RWPE1 (cell line): ENCODE measurements around the gene KLHDC7B.

ENCODE experiments used
- CTCF ChIA-PET: fragments of 350-600 bp; sonication (Branson Sonifier 250); formaldehyde crosslinking; extraction: SDS; loops from one replicate; lab custom pipeline; 2021; lab: Yijun Ruan, JAX
- POLR2A ChIA-PET: fragments of 400-600 bp; formaldehyde crosslinking; extraction: SDS; loops from one replicate; lab custom pipeline; 2020; ENCODE audit warnings: antibody characterized with exemption; ENCODE audit not compliant: low non-redundant PET; lab: Yijun Ruan, JAX
- DNase-seq: peaks from one replicate; pipeline ENCODE4 v3.0.0; 2012; ENCODE audit warnings: low spot score
- H3K27ac ChIP-seq: fragments of 450-650 bp; 2 replicates; pipeline ENCODE4 v1.5.1; 2017
- TF ChIP-seq, protein P1 (sequence below): fragments of 450-650 bp; conservative IDR thresholded peaks from 2 replicates; pipeline ENCODE4 v1.5.1; 2017; ENCODE audit warnings: low read depth, mild to moderate bottlenecking

KLHDC7B gene

DNA sequence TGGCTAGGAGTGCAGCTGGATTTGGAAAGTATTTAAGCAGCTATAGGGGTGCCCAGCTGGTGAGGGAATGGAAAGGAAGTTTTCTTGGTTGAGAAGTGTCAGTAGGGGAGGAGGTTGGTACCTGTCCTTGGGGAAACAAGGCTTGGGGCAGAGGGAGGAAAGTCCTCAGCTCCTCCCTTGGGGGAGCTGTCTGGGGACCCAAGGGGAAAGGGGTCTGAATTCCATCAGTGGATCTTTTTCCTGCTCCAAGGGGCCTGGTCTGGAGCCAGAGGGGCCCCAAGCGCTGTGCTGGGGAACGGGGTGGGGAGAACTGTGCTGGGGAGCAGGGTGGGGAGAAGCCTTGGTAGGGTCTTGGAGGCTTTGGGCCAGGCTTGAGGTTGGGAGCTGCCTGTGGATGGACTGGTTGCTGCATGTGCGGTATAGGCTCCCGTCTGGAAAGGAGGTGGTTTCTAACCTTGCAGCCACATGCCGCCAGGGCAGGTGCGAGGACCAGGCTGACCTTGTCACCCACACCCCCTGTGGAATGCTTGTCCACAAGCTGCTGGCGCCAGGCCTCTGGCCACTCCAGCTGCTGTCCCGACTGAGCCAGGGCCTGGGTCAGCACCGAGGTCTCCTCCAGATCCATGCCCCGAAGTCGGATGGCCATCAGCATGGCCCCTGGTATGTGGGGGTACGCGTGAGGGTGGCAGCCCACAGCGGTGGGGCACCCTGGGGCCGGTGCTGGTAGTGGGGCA lies 16.9 kb upstream of the KLHDC7B start:
- TF ChIP-seq, protein P1, sequence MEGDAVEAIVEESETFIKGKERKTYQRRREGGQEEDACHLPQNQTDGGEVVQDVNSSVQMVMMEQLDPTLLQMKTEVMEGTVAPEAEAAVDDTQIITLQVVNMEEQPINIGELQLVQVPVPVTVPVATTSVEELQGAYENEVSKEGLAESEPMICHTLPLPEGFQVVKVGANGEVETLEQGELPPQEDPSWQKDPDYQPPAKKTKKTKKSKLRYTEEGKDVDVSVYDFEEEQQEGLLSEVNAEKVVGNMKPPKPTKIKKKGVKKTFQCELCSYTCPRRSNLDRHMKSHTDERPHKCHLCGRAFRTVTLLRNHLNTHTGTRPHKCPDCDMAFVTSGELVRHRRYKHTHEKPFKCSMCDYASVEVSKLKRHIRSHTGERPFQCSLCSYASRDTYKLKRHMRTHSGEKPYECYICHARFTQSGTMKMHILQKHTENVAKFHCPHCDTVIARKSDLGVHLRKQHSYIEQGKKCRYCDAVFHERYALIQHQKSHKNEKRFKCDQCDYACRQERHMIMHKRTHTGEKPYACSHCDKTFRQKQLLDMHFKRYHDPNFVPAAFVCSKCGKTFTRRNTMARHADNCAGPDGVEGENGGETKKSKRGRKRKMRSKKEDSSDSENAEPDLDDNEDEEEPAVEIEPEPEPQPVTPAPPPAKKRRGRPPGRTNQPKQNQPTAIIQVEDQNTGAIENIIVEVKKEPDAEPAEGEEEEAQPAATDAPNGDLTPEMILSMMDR: no peak
- POLR2A ChIA-PET: interaction anchor here (0.9 kb wide), 1 partner anchor 34 kb away, joined by 3 read pairs; the partner anchor contains the start of gene SYCE3
- H3K27ac ChIP-seq: peak overlapping the region; percentile 97
- DNase-seq: no peak
- CTCF ChIA-PET: interaction anchor here (0.7 kb wide), 1 partner anchor 34 kb away, joined by 4 read pairs; the partner anchor contains the start of gene SYCE3

- POLR2A ChIA-PET: interaction anchor here (0.9 to 1.0 kb wide), 2 partner anchors 33 to 53 kb away, joined by 3 to 4 read pairs; partner anchors contain the start of genes CHKB and SYCE3
- CTCF ChIA-PET: interaction anchor here (0.7 to 0.9 kb wide), 2 partner anchors 10 to 33 kb away, joined by 4 read pairs; partner anchors contain the start of gene SYCE3
- H3K27ac ChIP-seq: peak overlapping the region; percentile 97
- DNase-seq: no peak
- TF ChIP-seq, protein P1: no peak
These were observed 16.2 kb upstream of the KLHDC7B start for GRCh38 chr22:50529416-50529896.

GRCh38 chr22:50529897-50530579 lies 15.7 kb upstream of the KLHDC7B start, which contains the start of gene TYMP:
TSS of gene TYMP (minus strand) at chr22:50530012. CDS start at chr22:50529709, 303 bp downstream.
- TF ChIP-seq, protein P1: no peak
- DNase-seq: no peak
- ChIA-PET CTCF (interaction anchor here (0.9 kb wide), 1 partner anchor 10 kb away, joined by 4 read pairs; no protein-coding TSS in a partner anchor), POLR2A (interaction anchor here (0.9 to 1.0 kb wide), 2 partner anchors 33 to 53 kb away, joined by 3 to 4 read pairs; partner anchors contain the start of genes CHKB and SYCE3)
- H3K27ac ChIP-seq: peak within 1 kb of the TSS; percentile 97

DNA sequence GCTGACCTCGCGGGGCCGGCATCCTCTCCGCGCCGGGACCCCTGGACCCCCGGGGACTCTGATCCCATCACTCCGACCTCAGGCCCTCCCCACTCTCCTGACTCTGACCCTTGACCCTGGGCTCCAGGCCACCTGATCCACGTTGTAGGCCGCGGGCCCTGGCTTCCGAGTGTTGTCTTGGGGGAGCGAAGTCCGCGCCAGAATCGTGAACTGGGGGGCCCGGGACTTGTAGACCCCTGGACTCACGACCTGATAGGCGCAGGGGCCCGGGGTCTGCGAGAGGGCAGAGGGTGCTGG lies 15.2 kb upstream of the KLHDC7B start:
- peak overlapping the region; percentile 97 for H3K27ac ChIP-seq
- POLR2A ChIA-PET: interaction anchor here (0.6 kb wide), 1 partner anchor 32 kb away, joined by 3 read pairs; the partner anchor contains the start of gene SYCE3
- no peak for DNase-seq
- CTCF ChIA-PET: no interaction called here
- TF ChIP-seq, protein P1: no peak

GRCh38 chr22:50530877-50531545 lies 14.7 kb upstream of the KLHDC7B start:
- no peak for DNase-seq
- TF ChIP-seq, protein P1: no peak
- CTCF ChIA-PET: no interaction called here
- H3K27ac ChIP-seq: peak overlapping the region; percentile 97
- POLR2A ChIA-PET: interaction anchor here (0.6 to 1.3 kb wide), 3 partner anchors 20 to 32 kb away, joined by 3 to 11 read pairs (median 8); partner anchors contain the start of gene SYCE3
